SK-N-SH treated with all-trans-retinoic acid at 6 μM for 48 hours (cell line): ENCODE data around the gene ZNF618.

Experiments used
- ATAC-seq: fragments of 200-7000 bp; cut with Tn5 transposase; 3 replicates; pipeline ENCODE4 v1.9.1; 2020; ENCODE audit warnings: mild to moderate bottlenecking, moderate library complexity
- ARNTL ChIP-seq: fragments of 450-650 bp; formaldehyde crosslinking; IDR thresholded peaks from 2 replicates; pipeline ENCODE4 v1.5.0; 2020; ENCODE audit warnings: low read depth, mild to moderate bottlenecking, moderate library complexity, borderline replicate concordance
- BACH2 ChIP-seq: fragments of 250-450 bp; sonication (Bioruptor Pico); IDR thresholded peaks from 2 replicates; pipeline ENCODE4 v1.9.0; 2021; ENCODE audit warnings: mild to moderate bottlenecking, borderline replicate concordance
- CREB5 ChIP-seq: fragments of 250-450 bp; sonication (Bioruptor Pico); IDR thresholded peaks from 2 replicates; pipeline ENCODE4 v1.5.1; 2020; ENCODE audit warnings: low read depth, mild to moderate bottlenecking, moderate library complexity
- CSDC2 ChIP-seq: fragments of 250-450 bp; sonication (Bioruptor Pico); IDR thresholded peaks from 2 replicates; pipeline ENCODE4 v1.5.0; 2020; ENCODE audit warnings: mild to moderate bottlenecking, moderate library complexity
- CSRNP3 ChIP-seq: fragments of 250-450 bp; sonication (Bioruptor Pico); IDR thresholded peaks from 2 replicates; pipeline ENCODE4 v1.5.1; 2021; ENCODE audit warnings: mild to moderate bottlenecking, moderate library complexity
- ESRRG ChIP-seq: fragments of 250-450 bp; sonication (Bioruptor Pico); IDR thresholded peaks from 2 replicates; pipeline ENCODE4 v1.6.1; 2021; ENCODE audit warnings: mild to moderate bottlenecking
- GLIS3 ChIP-seq: fragments of 250-450 bp; sonication (Bioruptor Pico); IDR thresholded peaks from 2 replicates; pipeline ENCODE4 v1.5.0; 2020; ENCODE audit warnings: mild to moderate bottlenecking, moderate library complexity
- ISL1 ChIP-seq: fragments of 250-450 bp; sonication (Bioruptor Pico); IDR thresholded peaks from 2 replicates; pipeline ENCODE4 v2.1.2; 2022; ENCODE audit warnings: mild to moderate bottlenecking, moderate library complexity
- OSR1 ChIP-seq: fragments of 250-450 bp; sonication (Bioruptor Pico); IDR thresholded peaks from 2 replicates; pipeline ENCODE4 v1.8.0; 2022; ENCODE audit warnings: moderate library complexity, mild to moderate bottlenecking, inconsistent platforms
- PATZ1 ChIP-seq: fragments of 250-450 bp; sonication (Bioruptor Pico); IDR thresholded peaks from 2 replicates; pipeline ENCODE4 v1.8.0; 2020; ENCODE audit warnings: mild to moderate bottlenecking, moderate library complexity, borderline replicate concordance
- POU6F1 ChIP-seq: fragments of 250-450 bp; sonication (Bioruptor Pico); IDR thresholded peaks from 2 replicates; pipeline ENCODE4 v1.8.0; 2021; ENCODE audit warnings: low read depth, mild to moderate bottlenecking, moderate library complexity, borderline replicate concordance
- PPARA ChIP-seq: fragments of 250-450 bp; sonication (Bioruptor Pico); IDR thresholded peaks from 2 replicates; pipeline ENCODE4 v1.5.0; 2020; ENCODE audit warnings: mild to moderate bottlenecking, borderline replicate concordance
- RARB ChIP-seq: fragments of 250-450 bp; sonication (Bioruptor Pico); IDR thresholded peaks from 2 replicates; pipeline ENCODE4 v1.8.0; 2021; ENCODE audit warnings: mild to moderate bottlenecking, moderate library complexity
- SNAI2 ChIP-seq: fragments of 250-450 bp; sonication (Bioruptor Pico); IDR thresholded peaks from 2 replicates; pipeline ENCODE4 v1.5.0; 2020; ENCODE audit warnings: mild to moderate bottlenecking, moderate library complexity
- TCF4 ChIP-seq: fragments of 250-450 bp; sonication (Bioruptor Pico); IDR thresholded peaks from 2 replicates; pipeline ENCODE4 v1.8.0; 2021; ENCODE audit warnings: mild to moderate bottlenecking, moderate library complexity, borderline replicate concordance
- TOX ChIP-seq: fragments of 250-450 bp; sonication (Bioruptor Pico); IDR thresholded peaks from 2 replicates; pipeline ENCODE4 v1.8.0; 2021; ENCODE audit warnings: mild to moderate bottlenecking, moderate library complexity, borderline replicate concordance
- TSHZ2 ChIP-seq: fragments of 250-450 bp; sonication (Bioruptor Pico); IDR thresholded peaks from 2 replicates; pipeline ENCODE4 v1.5.0; 2020; ENCODE audit warnings: mild to moderate bottlenecking, moderate library complexity
- ZFP30 ChIP-seq: fragments of 450-650 bp; formaldehyde crosslinking; IDR thresholded peaks from 2 replicates; pipeline ENCODE4 v1.5.0; 2022; ENCODE audit warnings: mild to moderate bottlenecking, moderate library complexity
- ZNF565 ChIP-seq: fragments of 450-650 bp; formaldehyde crosslinking; conservative IDR thresholded peaks from 2 replicates; pipeline ENCODE4 v1.5.0; 2020; ENCODE audit warnings: low read depth, mild to moderate bottlenecking, moderate library complexity
- ZNF70 ChIP-seq: fragments of 450-650 bp; formaldehyde crosslinking; IDR thresholded peaks from 2 replicates; pipeline ENCODE4 v1.5.0; 2020; ENCODE audit warnings: mild to moderate bottlenecking, moderate library complexity
- ZNF8 ChIP-seq: fragments of 450-650 bp; formaldehyde crosslinking; IDR thresholded peaks from 2 replicates; pipeline ENCODE4 v1.5.0; 2020; ENCODE audit warnings: mild to moderate bottlenecking, moderate library complexity

Gene ZNF618

GRCh38 chr9:114003351-114003750, 127.2 kb downstream of the ZNF618 start:
- TF ChIP-seq PPARA (CRISPR knock-in tag) (no peak), ISL1 (CRISPR knock-in tag) (no peak), OSR1 (CRISPR knock-in tag) (no peak), GLIS3 (CRISPR knock-in tag) (no peak), POU6F1 (CRISPR knock-in tag) (no peak), SNAI2 (CRISPR knock-in tag) (no peak), ZNF565 (no peak), ESRRG (CRISPR knock-in tag) (no peak), BACH2 (CRISPR knock-in tag) (no peak), ZNF8 (CRISPR knock-in tag) (no peak), CSDC2 (no peak), ARNTL (CRISPR knock-in tag) (no peak), CREB5 (no peak), CSRNP3 (CRISPR knock-in tag) (no peak), ZFP30 (CRISPR knock-in tag) (no peak), RARB (no peak), ZNF70 (no peak)
- TF ChIP-seq, all 23 proteins: peak for 0
- no peak for ATAC-seq

GRCh38 chr9:114003758-114004157, 127.6 kb downstream of the ZNF618 start:
- ATAC-seq: no peak
- TF ChIP-seq RARB (no peak), ARNTL (CRISPR knock-in tag) (no peak), OSR1 (CRISPR knock-in tag) (no peak), CSRNP3 (CRISPR knock-in tag) (no peak), PATZ1 (CRISPR knock-in tag) (no peak), TSHZ2 (CRISPR knock-in tag) (no peak), ZFP30 (CRISPR knock-in tag) (no peak), TCF4 (CRISPR knock-in tag) (no peak), ZNF565 (no peak), TOX (CRISPR knock-in tag) (no peak), PPARA (CRISPR knock-in tag) (no peak)
